ENCODE measurements around the gene TIMM8A. TPM values are rescaled to one million over a fixed set of nuclear protein-coding genes. Genes with fewer than 3 reads are reported as not detected.

TIMM8A gene
- polyA plus RNA-seq, 1 experiment: 5.9 TPM

- DNase-seq (ENCODE audit: low read depth): no peak
- no peak for TF ChIP-seq CTCF (IDR thresholded peaks at IDR 0.05; ENCODE audit: insufficient read depth, low read depth, low read length)
- no peaks in the 10 kb centered on the region for H3K27me3 ChIP-seq (ENCODE audit: control insufficient read depth, insufficient read depth, low read length)
- no peak overlapping the region for H3K4me3 ChIP-seq (ENCODE audit: low read depth, low read length)
- no peaks in the 10 kb centered on the region for H3K36me3 ChIP-seq (ENCODE audit: control insufficient read depth, insufficient read depth, low read length)
- CTCF ChIA-PET: no interaction called here
- POLR2A ChIA-PET: no interaction called here
Measured at GRCh38 chrX:101303790-101304189, 44.8 kb downstream of the TIMM8A start.

Small RNAs within 50 kb of the gene (small RNA-seq; reads per million reads assigned to genes)
- not detected for gene RNU6-934P (ENCODE audit: insufficient read length, low read depth, low replicate concordance)

Other genes with a start within 250 kb of the TIMM8A start
- gene DRP2, start 129.0 kb downstream of the TIMM8A start, polyA plus RNA-seq (2011; rRNA removed): 0.12 and 0.13 TPM in 2 replicates
- gene TAF7L, start 57.4 kb downstream of the TIMM8A start, polyA plus RNA-seq (2011; rRNA removed): 0.13 and 0.22 TPM in 2 replicates
- not detected in 2 replicates for gene BTK, start 37.4 kb upstream of the TIMM8A start, polyA plus RNA-seq (2011; rRNA removed)
- gene RPL36A, start 42.3 kb upstream of the TIMM8A start, polyA plus RNA-seq (2011; rRNA removed): 1,079 and 2,002 TPM in 2 replicates
- gene GLA, start 59.2 kb upstream of the TIMM8A start, polyA plus RNA-seq (2011; rRNA removed): 28.4 and 29.2 TPM in 2 replicates
- 17.9 and 37.4 TPM in 2 replicates for gene HNRNPH2, start 59.5 kb upstream of the TIMM8A start, polyA plus RNA-seq (2011; rRNA removed)
- gene ARMCX4, start 136.7 kb upstream of the TIMM8A start, polyA plus RNA-seq (2011; rRNA removed): 2.5 and 3.6 TPM in 2 replicates
- 18.9 and 20.9 TPM in 2 replicates for gene ARMCX1, start 201.8 kb upstream of the TIMM8A start, polyA plus RNA-seq (2011; rRNA removed)